Sigmoid colon (tissue), 4 donors: ENCODE data around the gene STK33.

ENCODE experiments used
- EP300 ChIP-seq, 4 donors: sonication (generic); formaldehyde crosslinking; IDR thresholded peaks; one replicate each; pipeline ENCODE4 v1.6.1; 2017; ENCODE audit warnings: antibody characterized with exemption in 4 of 4
- POLR2AphosphoS5 ChIP-seq, 4 donors: sonication (generic); formaldehyde crosslinking; IDR thresholded peaks; one replicate each; pipeline ENCODE4 v1.6.1; 2017; ENCODE audit warnings: antibody characterized with exemption in 4 of 4
- TF ChIP-seq, protein P1 (sequence below), 4 experiments: fragments of 450-650 bp in 3 of 4; fragments of 200-600 bp in 1 of 4; IDR thresholded peaks; one replicate each; pipeline ENCODE4 v1.5.1; 2016 to 2019; ENCODE audit warnings: antibody characterized with exemption in 4 of 4, mild to moderate bottlenecking in 3 of 4, moderate library complexity in 2 of 4

DNA sequence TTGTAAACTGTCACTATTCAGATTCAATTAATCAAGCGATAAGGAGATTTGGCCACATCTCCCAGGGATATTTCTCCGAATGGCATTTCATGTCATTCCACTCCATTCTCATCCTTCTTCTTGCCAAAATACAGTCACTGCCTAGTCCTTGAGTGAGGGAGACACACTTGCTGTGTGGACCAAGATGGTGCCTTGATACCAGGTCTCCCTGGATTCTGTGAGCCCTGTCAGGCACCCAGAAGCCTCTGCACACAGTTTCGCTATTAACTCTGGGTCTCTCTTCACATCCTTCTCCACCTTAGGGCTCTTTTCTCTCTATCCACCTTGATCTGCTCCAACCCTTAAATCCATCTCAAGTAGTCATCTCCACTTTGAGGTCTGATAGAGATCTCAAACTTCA, 210.4 kb downstream of the STK33 start:
- TF ChIP-seq, protein P1, sequence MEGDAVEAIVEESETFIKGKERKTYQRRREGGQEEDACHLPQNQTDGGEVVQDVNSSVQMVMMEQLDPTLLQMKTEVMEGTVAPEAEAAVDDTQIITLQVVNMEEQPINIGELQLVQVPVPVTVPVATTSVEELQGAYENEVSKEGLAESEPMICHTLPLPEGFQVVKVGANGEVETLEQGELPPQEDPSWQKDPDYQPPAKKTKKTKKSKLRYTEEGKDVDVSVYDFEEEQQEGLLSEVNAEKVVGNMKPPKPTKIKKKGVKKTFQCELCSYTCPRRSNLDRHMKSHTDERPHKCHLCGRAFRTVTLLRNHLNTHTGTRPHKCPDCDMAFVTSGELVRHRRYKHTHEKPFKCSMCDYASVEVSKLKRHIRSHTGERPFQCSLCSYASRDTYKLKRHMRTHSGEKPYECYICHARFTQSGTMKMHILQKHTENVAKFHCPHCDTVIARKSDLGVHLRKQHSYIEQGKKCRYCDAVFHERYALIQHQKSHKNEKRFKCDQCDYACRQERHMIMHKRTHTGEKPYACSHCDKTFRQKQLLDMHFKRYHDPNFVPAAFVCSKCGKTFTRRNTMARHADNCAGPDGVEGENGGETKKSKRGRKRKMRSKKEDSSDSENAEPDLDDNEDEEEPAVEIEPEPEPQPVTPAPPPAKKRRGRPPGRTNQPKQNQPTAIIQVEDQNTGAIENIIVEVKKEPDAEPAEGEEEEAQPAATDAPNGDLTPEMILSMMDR (IDR thresholded peaks at IDR 0.05): no peak
- TF ChIP-seq EP300 (IDR thresholded peaks at IDR 0.05) (no peak), POLR2AphosphoS5 (IDR thresholded peaks at IDR 0.05) (no peak)
